OCI-LY7 (cell line): ENCODE data around the gene BEST2. TPM values are rescaled to one million over a fixed set of nuclear protein-coding genes. Genes with fewer than 3 reads are reported as not detected.

ENCODE experiments used
- BruUV-seq: library from RNA; stranded (reverse); fragments of 400-500 nt; replicated peaks from 2 replicates; lab custom pipeline; 2021; lab: Mats Ljungman, UMichigan
- CTCF ChIA-PET: fragments of 300-600 bp; sonication (Branson Sonifier 250); formaldehyde crosslinking; loops from one replicate; lab custom pipeline; 2022; ENCODE audit warnings: antibody characterized with exemption; ENCODE audit not compliant: unreplicated experiment; lab: Charles Lee
- POLR2A ChIA-PET: fragments of 300-600 bp; sonication (Branson Sonifier 250); formaldehyde crosslinking; loops from one replicate; lab custom pipeline; 2022; ENCODE audit warnings: antibody characterized with exemption; lab: Charles Lee
- DNase-seq: peaks from one replicate; pipeline ENCODE4 v3.0.0-alpha.2; 2015; ENCODE audit warnings: low spot score
- H2AFZ ChIP-seq: fragments of 200-600 bp; sonication (generic), shearing (Covaris generic); 2 replicates; pipeline ENCODE4 v1.6.1; 2014; ENCODE audit warnings: mild to moderate bottlenecking, antibody characterized with exemption, low read length, moderate library complexity
- H3K27ac ChIP-seq: fragments of 200-600 bp; sonication (generic); 2 replicates; pipeline ENCODE4 v1.5.1; 2014; ENCODE audit warnings: mixed run types, low read depth, mild to moderate bottlenecking, moderate library complexity, low read length, inconsistent platforms; ENCODE audit not compliant: poor library complexity, severe bottlenecking
- H3K36me3 ChIP-seq: fragments of 200-600 bp; sonication (generic); 2 replicates; pipeline ENCODE4 v1.6.1; 2014; ENCODE audit warnings: mild to moderate bottlenecking, antibody characterized with exemption, low read length, moderate library complexity, mixed read lengths; ENCODE audit not compliant: insufficient read depth
- H3K4me1 ChIP-seq: fragments of 200-600 bp; sonication (generic); 2 replicates; pipeline ENCODE4 v1.5.1; 2014; ENCODE audit warnings: mild to moderate bottlenecking, low read length; ENCODE audit not compliant: insufficient read depth, poor library complexity, severe bottlenecking
- H3K4me2 ChIP-seq: fragments of 200-600 bp; sonication (generic); 2 replicates; pipeline ENCODE4 v1.6.1; 2014; ENCODE audit warnings: mild to moderate bottlenecking, low read length
- H3K4me3 ChIP-seq: fragments of 200-600 bp; sonication (generic); 2 replicates; pipeline ENCODE4 v1.5.1; 2014; ENCODE audit warnings: mild to moderate bottlenecking, low read depth, low read length; ENCODE audit not compliant: poor library complexity, severe bottlenecking
- H3K79me2 ChIP-seq: fragments of 200-600 bp; sonication (generic); 2 replicates; pipeline ENCODE4 v1.6.1; 2016; ENCODE audit warnings: low read depth, mild to moderate bottlenecking, low read length, moderate library complexity, mixed read lengths; ENCODE audit not compliant: insufficient read depth
- H3K9me2 ChIP-seq: fragments of 200-600 bp; sonication (generic); 2 replicates; pipeline ENCODE4 v1.6.1; 2016; ENCODE audit warnings: mild to moderate bottlenecking, low read length, mixed read lengths; ENCODE audit not compliant: insufficient read depth
- H3K9me3 ChIP-seq: fragments of 200-600 bp; sonication (generic); 2 replicates; pipeline ENCODE4 v1.6.1; 2014; ENCODE audit warnings: mild to moderate bottlenecking, mixed run types, low read length, mixed read lengths
- H4K20me1 ChIP-seq: fragments of 200-600 bp; sonication (generic); 2 replicates; pipeline ENCODE4 v1.6.1; 2014; ENCODE audit warnings: mild to moderate bottlenecking, antibody characterized with exemption, low read length, moderate library complexity, mixed read lengths; ENCODE audit not compliant: insufficient read depth
- CTCF ChIP-seq: fragments of 200-600 bp; sonication (generic); conservative IDR thresholded peaks from 2 replicates; pipeline ENCODE4 v1.5.1; 2014; ENCODE audit warnings: mild to moderate bottlenecking, antibody characterized with exemption, low read length, moderate library complexity, mixed read lengths
- EZH2phosphoT487 ChIP-seq: fragments of 200-600 bp; sonication (generic); IDR thresholded peaks from 2 replicates; pipeline ENCODE4 v1.6.1; 2018; ENCODE audit warnings: low read depth, borderline replicate concordance, mild to moderate bottlenecking, mixed run types, antibody characterized with exemption, low read length, moderate library complexity, mixed read lengths
- intact Hi-C: fragments of 100-400 bp; cut with micrococcal nuclease; formaldehyde crosslinking; loops from one replicate; pipeline ENCODE4 v1.10.0; 2022; ENCODE audit not compliant: unreplicated experiment
- total RNA-seq, 2 experiments: library from RNA; depleted of rRNA in 1 of 2; stranded (reverse); fragments of >200 nt in 1 of 2; shearing (Covaris generic) in 1 of 2; gene quantifications; 2 replicates each; pipeline ENCODE4 v1.2.3, GENCODE V29; 2014 to 2022

The BEST2 gene
- total RNA-seq, 2 experiments from 2014 or later, result not detected

GRCh38 chr19:12794196-12794941 lies 42.8 kb downstream of the BEST2 start:
- ChIA-PET POLR2A (no interaction called here), CTCF (no interaction called here)
- DNase-seq, result no peak
- H3K4me3 ChIP-seq, result peak overlapping the region; percentile 84
- H3K9me2 ChIP-seq, result no peaks in the 10 kb centered on the region
- peak overlapping the region; percentile 24 for H3K27ac ChIP-seq
- H2AFZ ChIP-seq, result no peak overlapping the region
- H3K4me2 ChIP-seq, result peak overlapping the region; percentile 95
- peaks cover 8% of the 10 kb centered on the region for H3K79me2 ChIP-seq
- H3K36me3 ChIP-seq, result peaks cover 10% of the 10 kb centered on the region; the same call in 1 of the 2 replicates
- no peaks in the 10 kb centered on the region; the same call in 1 of the 2 replicates for H4K20me1 ChIP-seq
- no peaks in the 10 kb centered on the region for H3K9me3 ChIP-seq
- peaks cover 34% of the 10 kb centered on the region for H3K4me1 ChIP-seq
- intact Hi-C loops, result loop anchor here (5.0 kb wide), 1 partner anchor 72 kb away; the partner anchor contains the start of gene TNPO2
- no TSS peak for BruUV-seq
- TF ChIP-seq CTCF, result no peak
- no peak for TF ChIP-seq EZH2phosphoT487

- H3K27ac ChIP-seq, result no peak overlapping the region
- DNase-seq, result no peak
- H3K4me1 ChIP-seq, result peaks cover 29% of the 10 kb centered on the region
- POLR2A ChIA-PET, result interaction anchor here (0.7 kb wide), 1 partner anchor 8 kb away, joined by 3 read pairs; no protein-coding TSS in a partner anchor
- H3K36me3 ChIP-seq, result peaks cover 16% of the 10 kb centered on the region; the same call in 1 of the 2 replicates
- H3K9me3 ChIP-seq, result no peaks in the 10 kb centered on the region
- H3K9me2 ChIP-seq, result no peaks in the 10 kb centered on the region
- H3K4me3 ChIP-seq, result no peak overlapping the region
- no peaks in the 10 kb centered on the region; the same call in 1 of the 2 replicates for H4K20me1 ChIP-seq
- intact Hi-C loops, result loop anchor here (5.0 kb wide), 1 partner anchor 73 kb away; the partner anchor contains the start of gene TNPO2
- TF ChIP-seq EZH2phosphoT487 (no peak), CTCF (no peak)
- no peak overlapping the region for H2AFZ ChIP-seq
- CTCF ChIA-PET, result no interaction called here
- peaks cover 8% of the 10 kb centered on the region for H3K79me2 ChIP-seq
- BruUV-seq, result no TSS peak
- no peak overlapping the region for H3K4me2 ChIP-seq
Observed at GRCh38 chr19:12794971-12795381, 43.4 kb downstream of the BEST2 start.
